Vagina (tissue), 2 donors: ENCODE data around the gene IKBIP. TPM values are rescaled to one million over a fixed set of nuclear protein-coding genes. Genes with fewer than 3 reads are reported as not detected.
A peak's percentile ranks its signal among the peaks of the same experiment; 100 is the strongest.

Experiments used
- DNase-seq, 2 donors: peaks; one replicate each; pipeline ENCODE4 v3.0.0-alpha.2; 2017; ENCODE audit errors: extremely low spot score in 2 of 2
- H3K27ac ChIP-seq: fragments of 200-600 bp; sonication (generic); one replicate; pipeline ENCODE4 v1.5.1; 2019
- H3K27me3 ChIP-seq: fragments of 200-600 bp; sonication (generic); one replicate; pipeline ENCODE4 v1.5.1; 2019
- H3K36me3 ChIP-seq, 2 donors: fragments of 200-600 bp; sonication (generic); one replicate each; pipeline ENCODE4 v1.5.1; 2017 to 2019
- H3K4me1 ChIP-seq: fragments of 200-600 bp; sonication (generic); one replicate; pipeline ENCODE4 v1.5.1; 2019
- H3K4me3 ChIP-seq, 2 donors: fragments of 200-600 bp; sonication (generic); 1 replicate in 1 of 2; 2 replicates in 1 of 2; pipeline ENCODE4 v1.5.1; 2016 to 2019
- H3K9me3 ChIP-seq: fragments of 200-600 bp; sonication (generic); one replicate; pipeline ENCODE4 v1.5.1; 2019
- CTCF ChIP-seq, 3 experiments: fragments of 450-650 bp in 2 of 3; fragments of 200-600 bp in 1 of 3; sonication (generic) in 1 of 3; IDR thresholded peaks; one replicate each; pipeline ENCODE4 v1.5.1; 2017 to 2019; ENCODE audit warnings: antibody characterized with exemption in 3 of 3, mild to moderate bottlenecking in 2 of 3, moderate library complexity in 2 of 3
- POLR2A ChIP-seq, 2 donors: fragments of 450-650 bp; IDR thresholded peaks; one replicate each; pipeline ENCODE4 v1.6.1; 2017; ENCODE audit warnings: antibody characterized with exemption in 2 of 2, mild to moderate bottlenecking in 2 of 2, moderate library complexity in 2 of 2
- POLR2AphosphoS5 ChIP-seq, 2 donors: sonication (generic); formaldehyde crosslinking; IDR thresholded peaks; one replicate each; pipeline ENCODE4 v1.9.0; 2017; ENCODE audit warnings: antibody characterized with exemption in 2 of 2, mild to moderate bottlenecking in 2 of 2, low read depth in 1 of 2; ENCODE audit not compliant: insufficient read depth in 1 of 2
- intact Hi-C: fragments of 100-400 bp; cut with DNase I; formaldehyde crosslinking; loops from one replicate; pipeline ENCODE4 v1.15.1; 2023
- total RNA-seq: library from RNA; depleted of rRNA; stranded (reverse); fragments of >200 nt; gene quantifications from one replicate; pipeline ENCODE4 v1.2.3, GENCODE V29; 2016

IKBIP gene
- total RNA-seq, 1 donor from 2014 or later: 7.6 TPM

GRCh38 chr12:98669751-98670150, 25.2 kb upstream of the IKBIP start:
- intact Hi-C loops: no loop called here
- no peaks in the 10 kb centered on the region for H3K27me3 ChIP-seq
- TF ChIP-seq POLR2A (IDR thresholded peaks at IDR 0.05) (no peak), CTCF (IDR thresholded peaks at IDR 0.05) (no peak), POLR2AphosphoS5 (IDR thresholded peaks at IDR 0.05; ENCODE audit: insufficient read depth in 1 of 2, low read depth in 1 of 2) (no peak)
- H3K36me3 ChIP-seq: peaks cover 0 to 27% of the 10 kb centered on the region in 2 donors
- H3K27ac ChIP-seq: no peak overlapping the region
- DNase-seq: no peak
- H3K4me3 ChIP-seq: no peak overlapping the region
- H3K4me1 ChIP-seq: no peaks in the 10 kb centered on the region
- no peaks in the 10 kb centered on the region for H3K9me3 ChIP-seq

GRCh38 chr12:98660521-98660920, 15.9 kb upstream of the IKBIP start:
- TF ChIP-seq CTCF (IDR thresholded peaks at IDR 0.05) (no peak), POLR2AphosphoS5 (IDR thresholded peaks at IDR 0.05; ENCODE audit: insufficient read depth in 1 of 2, low read depth in 1 of 2) (no peak), POLR2A (IDR thresholded peaks at IDR 0.05) (no peak)
- Histone ChIP-seq H3K9me3 (no peaks in the 10 kb centered on the region), H3K4me3 (no peak overlapping the region), H3K27ac (no peak overlapping the region), H3K27me3 (no peaks in the 10 kb centered on the region), H3K4me1 (no peaks in the 10 kb centered on the region), H3K36me3 (peaks cover 0 to 56% of the 10 kb centered on the region in 2 donors)
- DNase-seq: no peak
- intact Hi-C loops: no loop called here

GRCh38 chr12:98656289-98657101, 11.9 kb upstream of the IKBIP start:
- H3K4me3 ChIP-seq: no peak overlapping the region
- no peak overlapping the region for H3K27ac ChIP-seq
- peaks cover 0 to 27% of the 10 kb centered on the region in 2 donors for H3K36me3 ChIP-seq
- H3K9me3 ChIP-seq: no peaks in the 10 kb centered on the region
- TF ChIP-seq POLR2AphosphoS5 (IDR thresholded peaks at IDR 0.05; ENCODE audit: insufficient read depth in 1 of 2, low read depth in 1 of 2) (no peak), POLR2A (IDR thresholded peaks at IDR 0.05) (no peak), CTCF (IDR thresholded peaks at IDR 0.05) (no peak)
- intact Hi-C loops: loop anchor here (10.0 kb wide), 1 partner anchor 92 kb away; no protein-coding TSS in a partner anchor
- H3K27me3 ChIP-seq: no peaks in the 10 kb centered on the region
- H3K4me1 ChIP-seq: no peaks in the 10 kb centered on the region
- no peak for DNase-seq

- Histone ChIP-seq H3K36me3 (peaks cover 0 to 23% of the 10 kb centered on the region in 2 donors), H3K4me3 (no peak overlapping the region), H3K27ac (no peak overlapping the region), H3K4me1 (no peaks in the 10 kb centered on the region), H3K27me3 (no peaks in the 10 kb centered on the region), H3K9me3 (no peaks in the 10 kb centered on the region)
- intact Hi-C loops: loop anchor here (10.0 kb wide), 1 partner anchor 89 kb away; no protein-coding TSS in a partner anchor
- TF ChIP-seq POLR2AphosphoS5 (IDR thresholded peaks at IDR 0.05; ENCODE audit: insufficient read depth in 1 of 2, low read depth in 1 of 2) (no peak), CTCF (IDR thresholded peaks at IDR 0.05) (peak; percentile 11 to 45 (median 33)), POLR2A (IDR thresholded peaks at IDR 0.05) (no peak)
- DNase-seq: no peak
These were observed 9.4 kb upstream of the IKBIP start for GRCh38 chr12:98653866-98654493.
